Spinal cord (tissue), 10 donors: Measurements from ENCODE around the gene TFR2. TPM values are rescaled to one million over a fixed set of nuclear protein-coding genes. Genes with fewer than 3 reads are reported as not detected.

ENCODE experiments used
- DNase-seq, 6 donors: peaks; one replicate each; pipeline versions ENCODE4 v3.0.0 to v3.0.0-alpha.2; 2013 to 2015; ENCODE audit warnings: low spot score in 6 of 6, low read depth in 4 of 6
- H3K27ac ChIP-seq: one replicate; pipeline ENCODE4 v1.5.1; 2013; ENCODE audit warnings: low read depth, low read length, control low read depth
- H3K27me3 ChIP-seq: one replicate; pipeline ENCODE4 v1.6.1; 2013; ENCODE audit warnings: low read length; ENCODE audit not compliant: control insufficient read depth, insufficient read depth
- H3K36me3 ChIP-seq: one replicate; pipeline ENCODE4 v1.6.1; 2013; ENCODE audit warnings: low read length; ENCODE audit not compliant: control insufficient read depth, insufficient read depth
- H3K4me1 ChIP-seq: one replicate; pipeline ENCODE4 v1.6.1; 2013; ENCODE audit warnings: low read length; ENCODE audit not compliant: control insufficient read depth, insufficient read depth
- H3K4me3 ChIP-seq: one replicate; pipeline ENCODE4 v1.5.1; 2013; ENCODE audit warnings: low read depth, low read length, control low read depth
- H3K9me3 ChIP-seq: one replicate; pipeline ENCODE4 v1.6.1; 2013; ENCODE audit warnings: low read length; ENCODE audit not compliant: control insufficient read depth, insufficient read depth
- WGBS: methylation state at CpG from one replicate; pipeline ENCODE4 v1.1.5; 2013; ENCODE audit warnings: missing lambda C conversion rate; ENCODE audit not compliant: insufficient coverage; 5-methylcytosine and 5-hydroxymethylcytosine counted together
- polyA plus RNA-seq, 2 donors: library from polyadenylated mRNA; unstranded; fragments of 120-200 nt; gene quantifications; one replicate each; pipeline ENCODE4 v1.2.1, GENCODE V29; 2013; ENCODE audit not compliant: insufficient read length in 2 of 2
- total RNA-seq, 2 donors: library from RNA; depleted of rRNA in 1 of 2; stranded (reverse); fragments of 120-200 nt in 1 of 2; fragments of >200 nt in 1 of 2; gene quantifications; one replicate each; pipeline versions ENCODE4 v1.2.3 to v1.2.4, GENCODE V29; 2013 to 2014
- donor health status: healthy.

Gene TFR2
- total and polyA plus RNA-seq, 4 donors = 3.7 to 17.9 (median 12.0) TPM

DNA sequence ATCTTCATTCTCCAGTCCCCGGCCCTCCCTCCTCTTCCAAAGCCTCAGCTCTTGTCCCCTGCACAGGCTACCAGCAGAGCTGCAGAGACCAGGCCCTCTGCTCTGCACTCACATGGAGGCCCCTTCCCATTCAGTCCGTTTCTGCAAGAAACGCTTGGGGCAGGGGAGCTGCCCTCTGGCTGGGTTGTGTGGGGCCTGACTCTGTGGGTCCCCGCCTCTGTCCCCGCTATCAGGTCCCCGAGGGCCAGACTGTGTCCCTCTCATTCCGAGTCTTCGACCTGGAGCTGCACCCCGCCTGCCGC, 37.7 kb downstream of the TFR2 start:
- Histone ChIP-seq H3K27ac (peak overlapping the region; percentile 71), H3K27me3 (peaks cover 12% of the 10 kb centered on the region), H3K4me3 (peak overlapping the region; percentile 66), H3K36me3 (peaks cover 10% of the 10 kb centered on the region), H3K9me3 (no peaks in the 10 kb centered on the region), H3K4me1 (peaks cover 41% of the 10 kb centered on the region)
- 7% methylated on average over 10 of the region's 10 CpGs for WGBS
- peak in 1 of 6 donors; percentile 51 for DNase-seq

DNA sequence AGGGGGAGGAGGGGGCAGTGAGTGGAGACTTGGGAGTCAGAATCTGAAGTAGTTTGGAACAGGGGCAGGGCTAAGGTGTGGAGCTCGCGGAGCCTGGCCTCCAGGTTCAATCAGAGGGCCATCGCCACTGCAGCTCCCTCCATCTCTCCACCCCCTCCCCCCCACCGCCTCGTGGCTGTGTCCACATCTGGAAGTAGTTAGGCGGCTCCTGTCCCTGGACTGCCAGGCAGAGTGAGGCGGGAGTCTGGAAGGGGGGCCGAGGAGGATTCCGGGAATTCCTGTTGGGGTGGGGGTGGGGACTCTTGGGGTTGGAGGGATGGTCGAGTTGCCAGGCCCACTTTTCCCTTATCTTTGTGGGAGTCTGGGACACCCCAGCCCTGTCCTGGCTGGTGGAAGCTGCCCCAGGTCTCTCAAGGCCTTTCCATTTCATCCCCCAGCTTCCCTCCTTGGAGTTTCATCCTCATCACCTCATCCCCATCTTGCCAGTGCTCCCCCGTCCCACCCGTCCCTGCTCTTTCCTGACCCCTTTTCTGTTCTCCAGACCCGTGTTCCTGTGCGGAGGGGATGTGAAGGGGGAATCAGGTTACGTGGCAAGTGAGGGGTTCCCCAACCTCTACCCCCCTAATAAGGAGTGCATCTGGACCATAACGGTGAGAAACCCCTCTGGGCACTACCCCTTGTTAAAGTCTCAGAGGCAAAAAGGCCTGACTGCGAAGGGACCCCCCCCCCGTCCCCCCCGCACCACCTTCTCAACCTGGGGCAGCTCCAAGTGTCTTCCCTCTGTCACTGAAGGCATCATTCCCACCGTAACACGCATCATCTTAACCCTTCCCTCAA, 38.2 kb downstream of the TFR2 start:
- DNase-seq = peak in 1 of 6 donors; percentile 71
- Histone ChIP-seq H3K27ac (peak overlapping the region; percentile 71), H3K36me3 (peaks cover 8% of the 10 kb centered on the region), H3K4me1 (peaks cover 41% of the 10 kb centered on the region), H3K9me3 (no peaks in the 10 kb centered on the region), H3K4me3 (peak overlapping the region; percentile 66), H3K27me3 (peaks cover 12% of the 10 kb centered on the region)
- 16% methylated on average over 7 of the region's 21 CpGs for WGBS

DNA sequence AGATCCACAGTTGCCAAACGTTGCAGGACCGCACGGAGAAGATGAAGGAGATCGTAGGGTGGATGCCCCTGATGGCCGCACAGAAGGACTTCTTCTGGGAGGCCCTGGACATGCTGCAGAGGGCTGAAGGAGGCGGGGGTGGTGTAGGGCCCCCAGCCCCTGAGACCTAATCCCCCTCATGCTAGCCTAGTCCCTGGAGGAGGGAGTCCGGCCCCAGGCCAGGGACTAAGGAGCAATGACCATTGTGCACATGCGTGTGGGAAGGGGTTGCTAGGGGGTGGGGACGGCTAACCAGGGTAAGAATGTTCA, 40.7 kb downstream of the TFR2 start:
- H3K9me3 ChIP-seq = no peaks in the 10 kb centered on the region
- DNase-seq = no peak
- peaks cover 10% of the 10 kb centered on the region for H3K27me3 ChIP-seq
- H3K27ac ChIP-seq = no peak overlapping the region
- H3K36me3 ChIP-seq = peaks cover 4% of the 10 kb centered on the region
- no peak overlapping the region for H3K4me3 ChIP-seq
- 86% methylated on average over 3 of the region's 9 CpGs for WGBS
- peaks cover 35% of the 10 kb centered on the region for H3K4me1 ChIP-seq

DNA sequence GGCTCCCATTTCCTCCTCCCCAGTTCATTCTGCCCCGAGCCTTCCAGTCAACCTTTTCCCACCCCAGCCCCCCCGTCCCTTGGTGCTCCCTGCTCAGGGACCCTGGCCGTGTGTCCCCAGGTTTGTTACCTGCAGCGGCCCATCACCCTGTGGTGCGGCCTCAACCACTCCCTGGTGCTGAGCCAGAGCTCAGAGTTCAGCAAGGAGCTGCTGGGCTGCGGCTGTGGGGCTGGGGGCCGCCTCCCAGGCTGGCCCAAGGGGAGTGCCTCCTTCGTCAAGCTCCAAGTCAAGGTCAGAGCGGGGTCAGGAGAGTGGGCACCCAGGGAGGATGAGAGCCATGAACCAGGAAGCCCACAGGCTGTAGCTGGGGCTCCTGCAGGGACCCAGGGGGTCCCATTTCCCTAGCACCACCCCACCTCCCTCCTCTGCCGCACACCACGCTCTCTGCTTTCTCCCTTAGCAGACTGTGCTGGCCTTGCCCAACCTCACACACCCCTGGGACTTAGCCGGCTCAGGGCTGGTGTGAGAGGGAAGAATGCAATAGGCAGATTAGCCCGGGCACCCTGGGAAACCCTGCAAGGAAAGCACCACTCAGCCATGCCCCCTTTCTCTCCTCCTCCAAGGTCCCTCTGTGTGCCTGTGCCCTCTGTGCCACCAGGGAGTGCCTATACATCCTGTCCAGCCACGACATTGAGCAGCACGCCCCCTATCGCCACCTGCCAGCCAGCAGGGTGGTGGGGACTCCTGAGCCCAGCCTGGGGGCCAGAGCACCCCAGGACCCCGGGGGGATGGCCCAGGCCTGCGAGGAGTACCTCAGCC, 41.2 kb downstream of the TFR2 start:
- DNase-seq = no peak
- 75% methylated on average over 15 of the region's 18 CpGs for WGBS
- no peak overlapping the region for H3K4me3 ChIP-seq
- H3K9me3 ChIP-seq = no peaks in the 10 kb centered on the region
- peaks cover 29% of the 10 kb centered on the region for H3K4me1 ChIP-seq
- H3K27me3 ChIP-seq = peaks cover 6% of the 10 kb centered on the region
- peaks cover 4% of the 10 kb centered on the region for H3K36me3 ChIP-seq
- H3K27ac ChIP-seq = no peak overlapping the region

DNA sequence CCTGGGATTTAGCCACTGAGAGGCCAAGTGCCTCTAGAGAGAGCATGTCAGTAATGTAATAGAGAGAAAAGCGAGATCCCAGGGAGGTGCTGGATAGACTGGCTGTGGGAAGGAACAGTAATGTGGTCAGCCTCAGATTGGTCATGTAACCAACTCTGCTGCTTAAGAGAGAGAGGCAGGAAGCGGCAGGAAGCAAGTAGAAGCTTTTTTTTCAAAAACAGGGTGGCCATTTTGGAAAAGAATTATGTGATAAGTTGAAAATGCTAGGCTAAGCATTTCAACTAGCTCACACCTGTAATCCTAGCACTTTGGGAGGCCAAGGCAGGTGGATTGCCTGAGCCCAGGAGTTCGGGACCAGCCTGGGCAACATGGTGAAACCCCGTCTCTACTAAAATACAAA, 42.9 kb downstream of the TFR2 start:
- H3K9me3 ChIP-seq = no peaks in the 10 kb centered on the region
- H3K36me3 ChIP-seq = peaks cover 4% of the 10 kb centered on the region
- no peaks in the 10 kb centered on the region for H3K27me3 ChIP-seq
- H3K27ac ChIP-seq = no peak overlapping the region
- peaks cover 14% of the 10 kb centered on the region for H3K4me1 ChIP-seq
- no peak for DNase-seq
- no peak overlapping the region for H3K4me3 ChIP-seq
- 94% methylated on average over 1 of the region's 4 CpGs for WGBS

DNA sequence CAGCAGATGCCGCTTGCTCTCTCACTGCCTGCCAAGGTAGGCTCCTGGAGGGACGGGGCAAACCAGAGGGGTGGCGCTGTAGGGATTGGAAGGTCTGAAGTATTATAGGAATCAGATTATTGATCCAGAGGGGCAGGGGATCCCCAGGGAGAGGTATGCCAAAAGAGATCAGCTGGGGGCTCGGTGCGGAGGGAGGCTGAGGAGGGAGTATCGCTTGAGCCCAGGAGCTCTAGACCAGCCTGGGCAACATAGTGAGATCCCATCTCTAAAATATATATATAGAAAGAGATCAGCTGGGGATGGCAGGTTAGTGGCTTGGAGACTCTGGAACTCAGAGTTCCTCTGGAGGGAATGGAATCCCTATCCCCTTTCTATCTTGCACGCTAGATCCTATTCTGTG, 46.2 kb downstream of the TFR2 start:
- H3K4me3 ChIP-seq = no peak overlapping the region
- H3K36me3 ChIP-seq = no peaks in the 10 kb centered on the region
- peaks cover under 1% of the 10 kb centered on the region for H3K4me1 ChIP-seq
- no peak overlapping the region for H3K27ac ChIP-seq
- no peaks in the 10 kb centered on the region for H3K27me3 ChIP-seq
- 95% methylated on average over 4 of the region's 7 CpGs for WGBS
- no peaks in the 10 kb centered on the region for H3K9me3 ChIP-seq
- no peak for DNase-seq

DNA sequence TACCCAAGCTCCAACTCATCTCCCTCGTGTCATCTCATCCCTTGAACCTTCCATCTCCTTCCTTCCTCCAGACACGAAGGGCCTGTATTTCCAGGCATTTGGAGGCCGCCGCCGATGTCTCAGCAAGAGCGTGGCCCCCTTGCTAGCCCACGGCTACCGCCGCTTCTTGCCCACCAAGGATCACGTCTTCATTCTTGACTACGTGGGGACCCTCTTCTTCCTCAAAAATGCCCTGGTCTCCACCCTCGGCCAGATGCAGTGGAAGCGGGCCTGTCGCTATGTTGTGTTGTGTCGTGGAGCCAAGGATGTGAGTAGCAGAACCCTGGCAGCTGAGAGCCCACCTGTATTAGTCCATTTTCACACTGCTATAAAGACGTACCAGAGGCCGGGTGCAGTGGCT, 49.8 kb downstream of the TFR2 start:
- no peaks in the 10 kb centered on the region for H3K9me3 ChIP-seq
- H3K4me3 ChIP-seq = no peak overlapping the region
- no peak overlapping the region for H3K27ac ChIP-seq
- no peaks in the 10 kb centered on the region for H3K36me3 ChIP-seq
- WGBS = 93% methylated on average over 16 of the region's 17 CpGs
- H3K4me1 ChIP-seq = peaks cover 15% of the 10 kb centered on the region
- no peaks in the 10 kb centered on the region for H3K27me3 ChIP-seq
- no peak for DNase-seq

DNA sequence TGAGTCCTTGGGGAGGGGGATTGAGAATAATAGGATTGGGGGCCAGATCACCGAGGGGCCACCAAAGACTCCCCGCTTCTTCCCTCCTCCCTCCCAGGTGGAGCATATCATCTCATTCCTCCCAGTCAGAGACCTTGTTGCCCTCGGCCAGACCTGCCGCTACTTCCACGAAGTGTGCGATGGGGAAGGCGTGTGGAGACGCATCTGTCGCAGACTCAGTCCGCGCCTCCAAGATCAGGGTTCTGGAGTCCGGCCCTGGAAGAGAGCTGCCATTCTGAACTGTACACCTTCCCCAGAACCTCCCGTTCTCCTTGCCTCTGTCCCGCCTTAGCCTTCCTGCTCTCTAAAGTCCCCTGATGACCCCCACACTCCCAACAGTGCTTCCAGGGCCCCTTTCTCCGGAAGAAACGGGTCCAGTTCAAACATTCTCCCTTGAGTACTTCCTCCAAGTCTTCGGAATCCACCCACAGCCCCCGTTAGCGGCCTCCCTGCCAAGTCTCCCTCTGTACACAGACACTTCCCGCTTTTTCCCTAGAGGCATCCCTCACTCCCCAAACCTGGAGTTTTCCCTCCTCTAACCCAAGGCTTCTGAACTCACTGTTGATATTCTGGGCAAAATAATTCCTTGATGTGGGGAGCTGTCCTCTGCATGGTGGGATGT, 51.1 kb downstream of the TFR2 start:
- no peaks in the 10 kb centered on the region for H3K36me3 ChIP-seq
- 53% methylated on average over 17 of the region's 20 CpGs for WGBS
- peaks cover 19% of the 10 kb centered on the region for H3K4me1 ChIP-seq
- H3K27ac ChIP-seq = peak overlapping the region; percentile 71
- H3K27me3 ChIP-seq = no peaks in the 10 kb centered on the region
- no peaks in the 10 kb centered on the region for H3K9me3 ChIP-seq
- no peak for DNase-seq
- H3K4me3 ChIP-seq = peak overlapping the region; percentile 37

DNA sequence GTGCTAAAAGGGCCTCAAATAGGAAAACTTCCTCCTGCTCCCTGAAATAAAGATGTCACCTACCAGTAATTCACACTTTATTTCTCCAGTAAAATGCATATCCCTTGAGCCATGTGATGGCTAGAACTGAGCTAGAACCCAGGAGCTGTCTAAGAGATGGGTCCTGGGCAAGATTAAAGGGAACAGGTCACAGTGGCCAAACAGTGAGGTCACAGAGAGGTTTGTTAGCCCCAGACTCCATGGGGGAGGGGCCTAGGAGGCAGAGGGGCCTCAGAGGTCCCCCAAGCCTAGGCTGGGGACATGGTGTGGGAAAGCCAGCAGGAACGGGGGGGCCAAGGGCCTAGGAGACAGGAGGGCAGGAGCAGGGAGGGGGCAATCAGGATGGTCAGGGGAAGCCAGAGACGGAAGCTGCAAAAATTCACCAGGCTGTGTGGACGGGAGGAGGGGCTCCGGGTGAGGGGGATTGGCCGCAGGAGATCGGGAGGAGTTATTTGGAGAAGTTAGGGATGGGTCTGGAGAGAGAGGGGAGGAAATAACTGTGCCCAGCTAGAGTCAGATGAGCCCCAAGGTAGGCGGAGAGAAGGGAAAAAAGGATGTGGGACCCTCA, 51.9 kb downstream of the TFR2 start:
- 31% methylated on average over 7 of the region's 7 CpGs for WGBS
- Histone ChIP-seq H3K36me3 (no peaks in the 10 kb centered on the region), H3K4me1 (peaks cover 27% of the 10 kb centered on the region), H3K9me3 (no peaks in the 10 kb centered on the region), H3K27ac (peak overlapping the region; percentile 71), H3K4me3 (peak overlapping the region; percentile 37), H3K27me3 (no peaks in the 10 kb centered on the region)
- no peak for DNase-seq
